NT2/D1 (cell line): ENCODE measurements around the gene SEPTIN7.

Experiments used
- YY1 ChIP-seq: IDR thresholded peaks from 2 replicates; pipeline ENCODE4 v1.6.1; 2011; ENCODE audit not compliant: insufficient read length, insufficient read depth
- ZNF274 ChIP-seq: IDR thresholded peaks from 2 replicates; pipeline ENCODE4 v1.6.1; 2011; ENCODE audit warnings: mild to moderate bottlenecking, low read depth, low read length

GRCh38 chr7:35805876-35806275, 5.0 kb downstream of the SEPTIN7 start:
- TF ChIP-seq YY1 (no peak), ZNF274 (no peak)
